Loucy (cell line): Measurements from ENCODE around the gene PCTP.

Experiments
- H2AFZ ChIP-seq: fragments of 200-600 bp; sonication (generic); 2 replicates; pipeline ENCODE4 v1.6.0; 2016; ENCODE audit warnings: antibody characterized with exemption, mild to moderate bottlenecking, low read length, moderate library complexity
- H3F3A ChIP-seq: fragments of 200-600 bp; 2 replicates; pipeline ENCODE4 v1.6.0; 2016; ENCODE audit warnings: antibody characterized with exemption, low read depth, mild to moderate bottlenecking
- H3K27me3 ChIP-seq: fragments of 200-600 bp; sonication (generic); 2 replicates; pipeline ENCODE4 v1.6.1; 2014; ENCODE audit warnings: low read length, mild to moderate bottlenecking; ENCODE audit not compliant: insufficient read depth, poor library complexity, severe bottlenecking
- H3K36me3 ChIP-seq: fragments of 200-600 bp; sonication (generic); 2 replicates; pipeline ENCODE4 v1.6.1; 2016; ENCODE audit warnings: low read length; ENCODE audit not compliant: insufficient read depth
- H3K4me1 ChIP-seq: fragments of 200-600 bp; sonication (generic); 2 replicates; pipeline ENCODE4 v1.5.1; 2014; ENCODE audit warnings: low read length, mild to moderate bottlenecking; ENCODE audit not compliant: insufficient read depth, poor library complexity, severe bottlenecking
- H3K4me2 ChIP-seq: fragments of 200-600 bp; sonication (generic); 2 replicates; pipeline ENCODE4 v1.6.0; 2014; ENCODE audit warnings: antibody characterized with exemption, low read length, low read depth, mild to moderate bottlenecking; ENCODE audit not compliant: poor library complexity, severe bottlenecking
- H3K4me3 ChIP-seq: fragments of 200-600 bp; sonication (generic); 2 replicates; pipeline ENCODE4 v1.5.1; 2014; ENCODE audit warnings: low read length, mild to moderate bottlenecking, mixed read lengths; ENCODE audit not compliant: poor library complexity, severe bottlenecking
- H3K79me2 ChIP-seq: fragments of 200-600 bp; sonication (generic); 2 replicates; pipeline ENCODE4 v1.6.1; 2014; ENCODE audit warnings: low read length; ENCODE audit not compliant: insufficient read depth
- H3K9ac ChIP-seq: fragments of 200-600 bp; sonication (generic); 2 replicates; pipeline ENCODE4 v1.6.0; 2014; ENCODE audit warnings: mild to moderate bottlenecking, low read depth, low read length, moderate library complexity; ENCODE audit not compliant: poor library complexity, severe bottlenecking
- H3K9me2 ChIP-seq: fragments of 200-600 bp; sonication (generic); replicated peaks from 2 replicates; pipeline ENCODE4 v1.6.1; 2016; ENCODE audit warnings: low read depth, low read length, mixed read lengths
- H3K9me3 ChIP-seq: fragments of 200-600 bp; sonication (generic); 2 replicates; pipeline ENCODE4 v1.6.1; 2014; ENCODE audit warnings: mild to moderate bottlenecking, antibody characterized with exemption, low read length, low read depth; ENCODE audit not compliant: insufficient read depth
- H4K20me1 ChIP-seq: fragments of 200-600 bp; sonication (generic); 2 replicates; pipeline ENCODE4 v1.6.0; 2014; ENCODE audit warnings: antibody characterized with exemption, low read length, mild to moderate bottlenecking; ENCODE audit not compliant: insufficient read depth, poor library complexity, severe bottlenecking
- EZH2phosphoT487 ChIP-seq: fragments of 200-600 bp; IDR thresholded peaks from 2 replicates; pipeline ENCODE4 v1.6.1; 2018; ENCODE audit warnings: antibody characterized with exemption, mild to moderate bottlenecking, moderate library complexity, borderline replicate concordance
- TF ChIP-seq, protein P1 (sequence below): fragments of 200-600 bp; sonication (generic); conservative IDR thresholded peaks from 2 replicates; pipeline ENCODE4 v1.5.1; 2014; ENCODE audit warnings: mild to moderate bottlenecking, antibody characterized with exemption, low read length

PCTP gene

GRCh38 chr17:55778389-55779118, 27.7 kb downstream of the PCTP start:
- Histone ChIP-seq H2AFZ (no peak overlapping the region), H3K9me3 (no peaks in the 10 kb centered on the region), H3K4me2 (no peak overlapping the region), H3K9me2 (no peaks in the 10 kb centered on the region), H3K27me3 (no peaks in the 10 kb centered on the region), H3F3A (no peaks in the 10 kb centered on the region), H3K36me3 (peaks cover 28% of the 10 kb centered on the region; the same call in 1 of the 2 replicates), H3K4me3 (no peak overlapping the region), H3K79me2 (no peaks in the 10 kb centered on the region), H4K20me1 (no peaks in the 10 kb centered on the region), H3K4me1 (peaks cover 7% of the 10 kb centered on the region), H3K9ac (no peak overlapping the region)
- TF ChIP-seq EZH2phosphoT487: no peak
- TF ChIP-seq, protein P1, sequence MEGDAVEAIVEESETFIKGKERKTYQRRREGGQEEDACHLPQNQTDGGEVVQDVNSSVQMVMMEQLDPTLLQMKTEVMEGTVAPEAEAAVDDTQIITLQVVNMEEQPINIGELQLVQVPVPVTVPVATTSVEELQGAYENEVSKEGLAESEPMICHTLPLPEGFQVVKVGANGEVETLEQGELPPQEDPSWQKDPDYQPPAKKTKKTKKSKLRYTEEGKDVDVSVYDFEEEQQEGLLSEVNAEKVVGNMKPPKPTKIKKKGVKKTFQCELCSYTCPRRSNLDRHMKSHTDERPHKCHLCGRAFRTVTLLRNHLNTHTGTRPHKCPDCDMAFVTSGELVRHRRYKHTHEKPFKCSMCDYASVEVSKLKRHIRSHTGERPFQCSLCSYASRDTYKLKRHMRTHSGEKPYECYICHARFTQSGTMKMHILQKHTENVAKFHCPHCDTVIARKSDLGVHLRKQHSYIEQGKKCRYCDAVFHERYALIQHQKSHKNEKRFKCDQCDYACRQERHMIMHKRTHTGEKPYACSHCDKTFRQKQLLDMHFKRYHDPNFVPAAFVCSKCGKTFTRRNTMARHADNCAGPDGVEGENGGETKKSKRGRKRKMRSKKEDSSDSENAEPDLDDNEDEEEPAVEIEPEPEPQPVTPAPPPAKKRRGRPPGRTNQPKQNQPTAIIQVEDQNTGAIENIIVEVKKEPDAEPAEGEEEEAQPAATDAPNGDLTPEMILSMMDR: no peak

DNA sequence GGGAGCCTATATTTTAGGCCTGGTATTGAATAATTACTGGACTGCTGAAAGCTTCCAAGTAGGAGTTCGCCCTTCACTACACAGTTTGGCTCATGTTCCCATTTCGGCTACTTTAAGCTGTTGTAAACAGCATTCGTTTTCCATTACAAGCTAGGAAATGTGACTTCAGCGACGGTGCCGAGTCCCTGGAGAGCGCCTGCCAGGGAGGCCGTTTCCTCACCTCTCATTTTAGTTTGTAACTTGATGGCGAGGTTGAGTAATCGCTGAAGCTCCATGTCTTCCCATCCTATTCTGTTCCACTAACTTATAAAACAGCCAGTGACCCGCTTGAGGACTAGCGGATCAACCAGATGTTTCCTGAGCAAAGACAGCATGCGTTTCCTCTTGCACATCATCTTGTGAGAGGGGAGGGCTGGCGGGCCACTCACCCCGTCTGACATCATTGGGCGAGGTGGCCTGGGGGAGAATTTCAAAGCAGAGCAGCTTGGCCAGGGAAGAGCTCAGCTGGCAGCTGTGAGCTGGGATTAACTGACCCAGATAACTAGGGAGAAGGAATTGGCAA, 32.9 kb downstream of the PCTP start:
- Histone ChIP-seq H2AFZ (no peak overlapping the region), H3K9ac (no peak overlapping the region), H3K4me2 (no peak overlapping the region), H3F3A (no peaks in the 10 kb centered on the region), H3K79me2 (no peaks in the 10 kb centered on the region), H3K4me1 (no peaks in the 10 kb centered on the region), H4K20me1 (no peaks in the 10 kb centered on the region), H3K9me2 (no peaks in the 10 kb centered on the region), H3K9me3 (no peaks in the 10 kb centered on the region), H3K4me3 (no peak overlapping the region), H3K36me3 (no peaks in the 10 kb centered on the region), H3K27me3 (no peaks in the 10 kb centered on the region)
- no peak for TF ChIP-seq EZH2phosphoT487
- TF ChIP-seq, protein P1: no peak

- Histone ChIP-seq H3K4me3 (no peak overlapping the region), H3K9me2 (no peaks in the 10 kb centered on the region), H3K4me2 (no peak overlapping the region), H4K20me1 (no peaks in the 10 kb centered on the region), H3K9ac (no peak overlapping the region), H3K79me2 (no peaks in the 10 kb centered on the region), H3F3A (no peaks in the 10 kb centered on the region), H3K36me3 (no peaks in the 10 kb centered on the region), H3K27me3 (no peaks in the 10 kb centered on the region), H3K9me3 (no peaks in the 10 kb centered on the region), H3K4me1 (no peaks in the 10 kb centered on the region), H2AFZ (no peak overlapping the region)
- TF ChIP-seq, protein P1: no peak
- no peak for TF ChIP-seq EZH2phosphoT487
Observed at GRCh38 chr17:55784666-55785065, 33.8 kb downstream of the PCTP start.
